Gastrocnemius medialis (tissue), 4 donors: ENCODE measurements around the gene ADAM23.

Experiments
- POLR2A ChIP-seq, 2 donors: fragments of 450-650 bp; IDR thresholded peaks; one replicate each; pipeline ENCODE4 v1.6.1; 2017; ENCODE audit warnings: antibody characterized with exemption in 2 of 2, mild to moderate bottlenecking in 2 of 2, moderate library complexity in 2 of 2
- TF ChIP-seq, protein P1 (sequence below), 5 experiments: fragments of 450-650 bp in 3 of 5; fragments of 200-600 bp in 2 of 5; sonication (generic) in 2 of 5; IDR thresholded peaks in 4 of 5; conservative IDR thresholded peaks in 1 of 5; 1 replicate in 4 of 5; 2 replicates in 1 of 5; pipeline ENCODE4 v1.5.1; 2016 to 2019; ENCODE audit warnings: antibody characterized with exemption in 5 of 5, mild to moderate bottlenecking in 3 of 5, moderate library complexity in 3 of 5

DNA sequence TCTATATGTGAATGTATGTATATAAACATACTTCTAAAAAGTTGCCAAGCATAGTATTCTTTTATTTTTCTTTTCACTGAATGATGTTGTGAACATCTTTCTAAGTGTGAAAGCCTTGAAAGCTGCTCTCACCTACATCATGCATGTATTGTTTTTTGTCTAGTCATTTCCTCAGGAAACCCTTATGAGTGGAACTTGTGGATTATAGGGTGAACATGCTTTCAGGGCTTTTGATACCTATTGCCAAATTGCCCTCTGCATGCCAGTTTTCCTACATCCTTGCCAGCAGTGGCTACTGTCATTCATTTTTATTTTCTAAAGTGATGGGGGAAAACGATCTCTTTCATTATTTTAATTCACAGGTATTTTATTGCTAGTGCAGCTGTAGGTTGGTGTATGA, 78.3 kb downstream of the ADAM23 start:
- TF ChIP-seq POLR2A (IDR thresholded peaks at IDR 0.05), result no peak
- TF ChIP-seq, protein P1, sequence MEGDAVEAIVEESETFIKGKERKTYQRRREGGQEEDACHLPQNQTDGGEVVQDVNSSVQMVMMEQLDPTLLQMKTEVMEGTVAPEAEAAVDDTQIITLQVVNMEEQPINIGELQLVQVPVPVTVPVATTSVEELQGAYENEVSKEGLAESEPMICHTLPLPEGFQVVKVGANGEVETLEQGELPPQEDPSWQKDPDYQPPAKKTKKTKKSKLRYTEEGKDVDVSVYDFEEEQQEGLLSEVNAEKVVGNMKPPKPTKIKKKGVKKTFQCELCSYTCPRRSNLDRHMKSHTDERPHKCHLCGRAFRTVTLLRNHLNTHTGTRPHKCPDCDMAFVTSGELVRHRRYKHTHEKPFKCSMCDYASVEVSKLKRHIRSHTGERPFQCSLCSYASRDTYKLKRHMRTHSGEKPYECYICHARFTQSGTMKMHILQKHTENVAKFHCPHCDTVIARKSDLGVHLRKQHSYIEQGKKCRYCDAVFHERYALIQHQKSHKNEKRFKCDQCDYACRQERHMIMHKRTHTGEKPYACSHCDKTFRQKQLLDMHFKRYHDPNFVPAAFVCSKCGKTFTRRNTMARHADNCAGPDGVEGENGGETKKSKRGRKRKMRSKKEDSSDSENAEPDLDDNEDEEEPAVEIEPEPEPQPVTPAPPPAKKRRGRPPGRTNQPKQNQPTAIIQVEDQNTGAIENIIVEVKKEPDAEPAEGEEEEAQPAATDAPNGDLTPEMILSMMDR (IDR thresholded peaks at IDR 0.05 in 4 of 5, conservative IDR thresholded peaks at IDR 0.05 in 1 of 5), result no peak
